VCaP (cell line): ENCODE measurements around the gene ASB16.

Source experiments
- H3K27ac ChIP-seq: fragments of 450-650 bp; 2 replicates; pipeline ENCODE4 v1.5.1; 2017
- TF ChIP-seq, protein P1 (sequence below): fragments of 450-650 bp; conservative IDR thresholded peaks from 2 replicates; pipeline ENCODE4 v1.5.1; 2017; ENCODE audit warnings: mild to moderate bottlenecking, moderate library complexity

ASB16 gene

GRCh38 chr17:44159519-44160210 is 10.8 kb upstream of the ASB16 start:
- H3K27ac ChIP-seq: no peak overlapping the region
- TF ChIP-seq, protein P1, sequence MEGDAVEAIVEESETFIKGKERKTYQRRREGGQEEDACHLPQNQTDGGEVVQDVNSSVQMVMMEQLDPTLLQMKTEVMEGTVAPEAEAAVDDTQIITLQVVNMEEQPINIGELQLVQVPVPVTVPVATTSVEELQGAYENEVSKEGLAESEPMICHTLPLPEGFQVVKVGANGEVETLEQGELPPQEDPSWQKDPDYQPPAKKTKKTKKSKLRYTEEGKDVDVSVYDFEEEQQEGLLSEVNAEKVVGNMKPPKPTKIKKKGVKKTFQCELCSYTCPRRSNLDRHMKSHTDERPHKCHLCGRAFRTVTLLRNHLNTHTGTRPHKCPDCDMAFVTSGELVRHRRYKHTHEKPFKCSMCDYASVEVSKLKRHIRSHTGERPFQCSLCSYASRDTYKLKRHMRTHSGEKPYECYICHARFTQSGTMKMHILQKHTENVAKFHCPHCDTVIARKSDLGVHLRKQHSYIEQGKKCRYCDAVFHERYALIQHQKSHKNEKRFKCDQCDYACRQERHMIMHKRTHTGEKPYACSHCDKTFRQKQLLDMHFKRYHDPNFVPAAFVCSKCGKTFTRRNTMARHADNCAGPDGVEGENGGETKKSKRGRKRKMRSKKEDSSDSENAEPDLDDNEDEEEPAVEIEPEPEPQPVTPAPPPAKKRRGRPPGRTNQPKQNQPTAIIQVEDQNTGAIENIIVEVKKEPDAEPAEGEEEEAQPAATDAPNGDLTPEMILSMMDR: no peak

DNA sequence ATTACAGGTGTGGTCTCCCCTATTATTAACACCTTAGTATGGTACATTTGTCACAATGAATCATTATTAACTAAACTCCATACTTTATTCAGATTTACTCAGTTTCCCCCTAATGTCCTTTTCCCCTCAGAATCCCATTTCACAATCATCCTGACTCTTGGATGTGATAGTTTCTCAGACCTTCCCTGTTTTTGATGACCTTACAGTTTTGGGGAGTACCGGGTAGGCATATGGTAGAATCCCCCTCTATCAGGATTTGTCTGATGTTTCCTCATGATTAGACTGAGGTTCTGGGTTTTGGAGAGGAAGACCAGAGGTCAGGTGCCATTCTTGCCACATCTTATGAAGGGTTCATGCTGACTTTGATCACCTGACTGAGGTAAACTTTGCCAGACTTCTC is 6.0 kb upstream of the ASB16 start:
- TF ChIP-seq, protein P1: no peak
- H3K27ac ChIP-seq: no peak overlapping the region

- TF ChIP-seq, protein P1: no peak
- H3K27ac ChIP-seq: peak overlapping the region; percentile 66
These were observed 3.2 kb upstream of the ASB16 start for GRCh38 chr17:44167181-44167861.

DNA sequence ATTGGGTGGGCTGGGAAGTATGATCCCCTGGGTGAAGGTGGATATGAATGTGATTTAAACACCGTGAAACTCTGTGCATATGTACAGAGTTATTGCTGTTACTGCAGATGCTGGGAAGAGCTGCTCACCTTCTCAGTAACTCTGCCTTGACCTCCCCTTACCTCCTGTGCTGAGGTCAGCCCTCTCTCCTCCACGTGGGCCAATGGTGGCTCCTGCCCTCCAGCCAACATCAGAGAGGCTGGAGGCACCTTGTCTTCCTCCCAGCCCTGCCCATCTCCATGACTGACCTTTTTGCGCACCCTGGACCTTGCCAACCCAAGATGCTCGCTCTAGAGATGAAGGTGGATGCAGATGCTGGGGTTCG is 387 bp upstream of the ASB16 start:
- peak overlapping the region; percentile 63 for H3K27ac ChIP-seq
- TF ChIP-seq, protein P1: no peak

DNA sequence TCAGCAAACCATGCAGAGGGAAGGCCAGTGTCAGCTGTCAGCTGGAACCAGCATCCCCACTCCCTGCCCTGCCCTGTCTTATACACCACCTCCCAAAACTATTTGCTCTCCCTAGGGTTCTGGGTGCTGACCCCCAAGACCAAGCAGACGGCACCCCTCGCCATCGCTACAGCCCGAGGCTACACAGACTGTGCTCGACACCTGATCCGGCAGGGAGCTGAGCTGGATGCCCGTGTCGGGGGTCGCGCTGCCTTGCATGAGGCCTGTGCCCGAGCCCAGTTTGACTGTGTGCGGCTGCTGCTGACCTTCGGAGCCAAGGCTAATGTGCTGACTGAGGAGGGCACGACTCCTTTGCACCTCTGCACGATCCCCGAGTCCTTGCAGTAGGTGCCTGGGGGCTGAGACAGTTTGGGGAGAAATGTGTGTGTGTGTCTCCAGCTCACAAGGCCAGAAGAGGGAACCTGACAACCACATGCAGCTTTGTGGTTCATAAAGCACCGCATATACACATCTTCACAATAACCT is 1.5 kb downstream of the ASB16 start:
- TF ChIP-seq, protein P1: no peak
- H3K27ac ChIP-seq: peak overlapping the region; percentile 63

- H3K27ac ChIP-seq: no peak overlapping the region
- TF ChIP-seq, protein P1: no peak
These were observed 3.9 kb downstream of the ASB16 start for GRCh38 chr17:44174427-44174826.

DNA sequence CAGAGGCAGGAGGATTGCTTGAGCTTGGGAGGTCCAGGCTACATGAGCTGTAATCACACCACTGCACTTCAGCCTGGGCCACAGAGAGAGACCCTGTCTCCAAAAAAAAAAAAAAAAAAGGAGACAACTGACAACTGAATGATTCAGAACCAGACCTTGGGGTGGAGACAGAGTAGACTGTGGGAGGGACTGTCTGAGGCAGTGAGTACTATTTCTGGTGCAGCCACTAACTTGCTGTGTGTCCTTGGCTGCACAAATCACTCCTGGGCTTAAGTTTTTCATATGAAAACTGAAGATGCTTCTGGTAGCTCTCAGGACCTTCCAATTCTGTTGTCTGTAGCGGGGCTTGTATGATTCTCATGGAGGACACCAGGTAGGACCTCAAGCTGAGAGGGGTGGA is 5.8 kb downstream of the ASB16 start:
- H3K27ac ChIP-seq: no peak overlapping the region
- TF ChIP-seq, protein P1: no peak
